Stimulated activated CD4-positive, alpha-beta T cell treated with anti-CD3 and anti-CD28 coated beads, TNF-alpha, amount 100 ng/mL, for 4 hours (primary cell): Measurements from ENCODE around the gene NLGN1.
"Not testable (repeated sequence)": the region's sequence is repeated elsewhere in the genome, so short reads cannot be mapped to it uniquely, and the experiment has no call there.

Source experiments
- DNase-seq, 3 experiments: peaks; one replicate each; pipeline ENCODE4 v3.0.0-alpha.2; 2020; ENCODE audit warnings: low read depth in 3 of 3

Gene NLGN1

GRCh38 chr3:173553635-173554280, 156.2 kb downstream of the NLGN1 start:
- no peak for DNase-seq

GRCh38 chr3:173556546-173556945, 159.0 kb downstream of the NLGN1 start:
- no peak for DNase-seq

- no peak for DNase-seq
Measured at GRCh38 chr3:173567997-173568396, 170.5 kb downstream of the NLGN1 start.

- no peak for DNase-seq
Measured at GRCh38 chr3:173568623-173569022, 171.1 kb downstream of the NLGN1 start.

GRCh38 chr3:173583496-173583895, 186.0 kb downstream of the NLGN1 start:
- no peak for DNase-seq

GRCh38 chr3:173584093-173584837, 186.7 kb downstream of the NLGN1 start:
- DNase-seq = no peak

- no peak for DNase-seq
Measured at GRCh38 chr3:173584838-173585831, 187.6 kb downstream of the NLGN1 start.

- DNase-seq = no peak
Measured at GRCh38 chr3:173586166-173586565, 188.6 kb downstream of the NLGN1 start.

GRCh38 chr3:173587055-173587454, 189.5 kb downstream of the NLGN1 start:
- DNase-seq = no peak

- no peak for DNase-seq
Measured at GRCh38 chr3:173588556-173588955, 191.0 kb downstream of the NLGN1 start.

GRCh38 chr3:173589116-173589515, 191.6 kb downstream of the NLGN1 start:
- no peak for DNase-seq

- no peak for DNase-seq
Measured at GRCh38 chr3:173591401-173591800, 193.9 kb downstream of the NLGN1 start.

GRCh38 chr3:173594881-173595280, 197.3 kb downstream of the NLGN1 start:
- not testable (repeated sequence) for DNase-seq

- no peak for DNase-seq
Measured at GRCh38 chr3:173599673-173600072, 202.1 kb downstream of the NLGN1 start.

- DNase-seq = no peak
Measured at GRCh38 chr3:173614522-173614921, 217.0 kb downstream of the NLGN1 start.

GRCh38 chr3:173615661-173616060, 218.1 kb downstream of the NLGN1 start:
- DNase-seq = no peak

- DNase-seq = no peak
Measured at GRCh38 chr3:173617490-173617889, 219.9 kb downstream of the NLGN1 start.

GRCh38 chr3:173618148-173618547, 220.6 kb downstream of the NLGN1 start:
- no peak for DNase-seq

GRCh38 chr3:173618703-173619102, 221.2 kb downstream of the NLGN1 start:
- DNase-seq = no peak

- no peak for DNase-seq
Measured at GRCh38 chr3:173622166-173622565, 224.6 kb downstream of the NLGN1 start.

GRCh38 chr3:173624086-173624485, 226.5 kb downstream of the NLGN1 start:
- no peak for DNase-seq

- no peak for DNase-seq
Measured at GRCh38 chr3:173630849-173631248, 233.3 kb downstream of the NLGN1 start.
